ENCODE data around the gene HIBCH. TPM values are rescaled to one million over a fixed set of nuclear protein-coding genes. Genes with fewer than 3 reads are reported as not detected.
"Not testable (repeated sequence)": the region's sequence is repeated elsewhere in the genome, so short reads cannot be mapped to it uniquely, and the experiment has no call there.

The HIBCH gene
- total RNA-seq, 1 donor from 2014 or later, result 22.0 TPM

GRCh38 chr2:190362894-190363293, 43.3 kb upstream of the HIBCH start:
- DNase-seq, result no peak
- H3K4me3 Mint-ChIP-seq (ENCODE audit: unreplicated experiment), result no peak overlapping the region
- H3K4me1 Mint-ChIP-seq (ENCODE audit: low read depth, unreplicated experiment), result peaks cover 13% of the 10 kb centered on the region
- no peak overlapping the region for H3K27ac Mint-ChIP-seq (ENCODE audit: unreplicated experiment)
- no peaks in the 10 kb centered on the region for H3K36me3 Mint-ChIP-seq (ENCODE audit: unreplicated experiment)
- H3K27me3 Mint-ChIP-seq (ENCODE audit: unreplicated experiment), result peaks cover 1% of the 10 kb centered on the region
- peaks cover 2% of the 10 kb centered on the region for H3K9me3 Mint-ChIP-seq (ENCODE audit: unreplicated experiment)
- TF ChIP-seq CTCF (IDR thresholded peaks at IDR 0.05; ENCODE audit: partially characterized antibody, unreplicated experiment), result no peak

GRCh38 chr2:190361572-190361971, 41.9 kb upstream of the HIBCH start:
- Mint-ChIP-seq H3K9me3 (ENCODE audit: unreplicated experiment) (no peaks in the 10 kb centered on the region), H3K27ac (ENCODE audit: unreplicated experiment) (no peak overlapping the region), H3K27me3 (ENCODE audit: unreplicated experiment) (peaks cover 1% of the 10 kb centered on the region), H3K4me1 (ENCODE audit: low read depth, unreplicated experiment) (peaks cover 16% of the 10 kb centered on the region), H3K4me3 (ENCODE audit: unreplicated experiment) (no peak overlapping the region), H3K36me3 (ENCODE audit: unreplicated experiment) (no peaks in the 10 kb centered on the region)
- TF ChIP-seq CTCF (IDR thresholded peaks at IDR 0.05; ENCODE audit: partially characterized antibody, unreplicated experiment), result no peak
- no peak for DNase-seq

- H3K4me3 Mint-ChIP-seq (ENCODE audit: unreplicated experiment), result no peak overlapping the region
- H3K27me3 Mint-ChIP-seq (ENCODE audit: unreplicated experiment), result peaks cover 1% of the 10 kb centered on the region
These were observed 41.3 kb upstream of the HIBCH start for GRCh38 chr2:190360965-190361364.

GRCh38 chr2:190360561-190360960, 40.9 kb upstream of the HIBCH start:
- Mint-ChIP-seq H3K27ac (ENCODE audit: unreplicated experiment) (no peak overlapping the region), H3K27me3 (ENCODE audit: unreplicated experiment) (peaks cover 1% of the 10 kb centered on the region), H3K4me3 (ENCODE audit: unreplicated experiment) (no peak overlapping the region), H3K36me3 (ENCODE audit: unreplicated experiment) (no peaks in the 10 kb centered on the region), H3K9me3 (ENCODE audit: unreplicated experiment) (no peaks in the 10 kb centered on the region), H3K4me1 (ENCODE audit: low read depth, unreplicated experiment) (peaks cover 23% of the 10 kb centered on the region)
- DNase-seq, result no peak
- no peak for TF ChIP-seq CTCF (IDR thresholded peaks at IDR 0.05; ENCODE audit: partially characterized antibody, unreplicated experiment)

More at GRCh38 chr2:190360965-190361364, 41.3 kb upstream of the HIBCH start:
- H3K27ac Mint-ChIP-seq (ENCODE audit: unreplicated experiment), result no peak overlapping the region
- no peaks in the 10 kb centered on the region for H3K36me3 Mint-ChIP-seq (ENCODE audit: unreplicated experiment)
- no peak for DNase-seq
- H3K4me1 Mint-ChIP-seq (ENCODE audit: low read depth, unreplicated experiment), result peaks cover 22% of the 10 kb centered on the region
- no peak for TF ChIP-seq CTCF (IDR thresholded peaks at IDR 0.05; ENCODE audit: partially characterized antibody, unreplicated experiment)
- no peaks in the 10 kb centered on the region for H3K9me3 Mint-ChIP-seq (ENCODE audit: unreplicated experiment)

GRCh38 chr2:190358655-190359448, 39.2 kb upstream of the HIBCH start:
- not testable (repeated sequence) for H3K4me3 Mint-ChIP-seq (ENCODE audit: unreplicated experiment); H3K9me3 Mint-ChIP-seq (ENCODE audit: unreplicated experiment); DNase-seq; H3K36me3 Mint-ChIP-seq (ENCODE audit: unreplicated experiment); H3K27me3 Mint-ChIP-seq (ENCODE audit: unreplicated experiment)
- Mint-ChIP-seq H3K4me1 (ENCODE audit: low read depth, unreplicated experiment) (peaks cover 30% of the 10 kb centered on the region), H3K27ac (ENCODE audit: unreplicated experiment) (peak overlapping the region; percentile 77)

All from glutamatergic neuron (in vitro differentiated cells).